GM12878 (cell line): ENCODE measurements around the gene DPYSL4. TPM values are rescaled to one million over a fixed set of nuclear protein-coding genes. Genes with fewer than 3 reads are reported as not detected.

Experiments
- ATAC-seq: fragments of 200-7000 bp; cut with Tn5 transposase; 3 replicates; pipeline ENCODE4 v1.9.1; 2020; ENCODE audit warnings: mild to moderate bottlenecking, moderate library complexity
- BruUV-seq: library from RNA; stranded (reverse); fragments of 400-500 nt; replicated peaks from 2 replicates; lab custom pipeline; 2021; lab: Mats Ljungman, UMichigan
- CTCF ChIA-PET: fragments of 300-600 bp; sonication (Branson Sonifier 250); formaldehyde crosslinking; extraction: SDS; loops from one replicate; lab custom pipeline; 2021; ENCODE audit warnings: inconsistent platforms; lab: Yijun Ruan, JAX
- POLR2A ChIA-PET: fragments of 350-600 bp; formaldehyde crosslinking; extraction: SDS; loops from one replicate; lab custom pipeline; 2021; ENCODE audit warnings: inconsistent platforms; lab: Charles Lee
- RAD21 ChIA-PET: fragments of 300-600 bp; sonication (Branson Sonifier 250); formaldehyde crosslinking; loops from one replicate; lab custom pipeline; 2023; ENCODE audit warnings: antibody characterized with exemption; ENCODE audit not compliant: unreplicated experiment; lab: Charles Lee
- SMC1A ChIA-PET: fragments of 300-600 bp; sonication (Branson Sonifier 250); formaldehyde crosslinking; loops from one replicate; lab custom pipeline; 2023; ENCODE audit not compliant: unreplicated experiment, uncharacterized antibody; lab: Charles Lee
- DNase-seq: peaks from one replicate; pipeline ENCODE4 v3.0.0-alpha.2; 2011; ENCODE audit warnings: low read depth, low spot score
- FAIRE-seq: peaks from 3 replicates; lab custom pipeline; 2011; peaks lifted over from hg19 to GRCh38; lab: Jason Lieb, UNC
- H2AFZ ChIP-seq: 2 replicates; pipeline ENCODE4 v1.6.0; 2011; ENCODE audit warnings: low read depth, low read length, control low read depth; ENCODE audit not compliant: control insufficient read depth
- H3K27ac ChIP-seq: 2 replicates; pipeline ENCODE4 v1.5.1; 2011; ENCODE audit warnings: control low read depth; ENCODE audit not compliant: control insufficient read depth, insufficient read depth
- H3K27me3 ChIP-seq, 2 experiments: replicated peaks in 1 of 2; 2 replicates each; pipeline versions ENCODE4 v1.6.0 to v1.6.1; 2011; ENCODE audit warnings: low read length in 1 of 2; ENCODE audit not compliant: control insufficient read depth in 2 of 2, insufficient read depth in 2 of 2
- H3K36me3 ChIP-seq, 2 experiments: 2 replicates each; pipeline ENCODE4 v1.5.1; 2011; ENCODE audit warnings: low read length in 1 of 2; ENCODE audit not compliant: control insufficient read depth in 2 of 2, insufficient read depth in 2 of 2
- H3K4me1 ChIP-seq: 2 replicates; pipeline ENCODE4 v1.6.1; 2011; ENCODE audit warnings: mild to moderate bottlenecking, low read length, moderate library complexity, mixed read lengths; ENCODE audit not compliant: control insufficient read depth, insufficient read depth
- H3K4me2 ChIP-seq: 2 replicates; pipeline ENCODE4 v1.6.0; 2011; ENCODE audit warnings: control low read depth; ENCODE audit not compliant: control insufficient read depth, insufficient read depth
- H3K4me3 ChIP-seq: fragments of 200-600 bp; sonication (generic); 2 replicates; pipeline ENCODE4 v1.5.1; 2016
- H3K79me2 ChIP-seq: 2 replicates; pipeline ENCODE4 v1.6.0; 2011; ENCODE audit warnings: low read length; ENCODE audit not compliant: control insufficient read depth, insufficient read depth
- H3K9ac ChIP-seq: 2 replicates; pipeline ENCODE4 v1.8.0; 2011; ENCODE audit warnings: low read length, control low read depth, mixed read lengths; ENCODE audit not compliant: control insufficient read depth, insufficient read depth
- H3K9me3 ChIP-seq: replicated peaks from 3 replicates; pipeline ENCODE4 v1.5.1; 2011; ENCODE audit warnings: mild to moderate bottlenecking, low read length; ENCODE audit not compliant: control insufficient read depth, insufficient read depth
- H4K20me1 ChIP-seq: 2 replicates; pipeline ENCODE4 v1.6.0; 2011; ENCODE audit not compliant: control insufficient read depth, insufficient read depth
- BACH1 ChIP-seq: fragments of 450-650 bp; IDR thresholded peaks from 2 replicates; pipeline ENCODE4 v1.6.1; 2017; ENCODE audit warnings: mild to moderate bottlenecking, borderline replicate concordance
- HDGF ChIP-seq: fragments of 450-650 bp; IDR thresholded peaks from 2 replicates; pipeline ENCODE4 v1.6.1; 2016; ENCODE audit warnings: antibody characterized with exemption
- KLF5 ChIP-seq: fragments of 450-650 bp; IDR thresholded peaks from 2 replicates; pipeline ENCODE4 v1.6.1; 2014; ENCODE audit warnings: mild to moderate bottlenecking; ENCODE audit not compliant: partially characterized antibody
- MTA3 ChIP-seq: IDR thresholded peaks from 2 replicates; pipeline ENCODE4 v1.6.1; 2012; ENCODE audit warnings: low read length, inconsistent platforms, borderline replicate concordance
- RAD21 ChIP-seq: IDR thresholded peaks from 2 replicates; pipeline ENCODE4 v1.6.1; 2011; ENCODE audit warnings: mild to moderate bottlenecking, low read depth, low read length, moderate library complexity; ENCODE audit not compliant: insufficient read depth
- RCOR1 ChIP-seq: conservative IDR thresholded peaks from 2 replicates; pipeline ENCODE4 v1.6.1; 2012; ENCODE audit warnings: low read depth, low read length, improper control_type of control experiment
- SMAD5 ChIP-seq: IDR thresholded peaks from 2 replicates; pipeline ENCODE4 v1.6.1; 2016; ENCODE audit warnings: antibody characterized with exemption, low read depth
- TARDBP ChIP-seq: IDR thresholded peaks from 2 replicates; pipeline ENCODE4 v1.6.1; 2016; ENCODE audit warnings: borderline replicate concordance
- TCF12 ChIP-seq: IDR thresholded peaks from 2 replicates; pipeline ENCODE4 v1.6.1; 2011; ENCODE audit warnings: low read depth, mild to moderate bottlenecking, low read length
- TCF3 ChIP-seq: IDR thresholded peaks from 2 replicates; pipeline ENCODE4 v1.6.1; 2012; ENCODE audit warnings: low read depth, mild to moderate bottlenecking, low read length, borderline replicate concordance; ENCODE audit not compliant: insufficient read depth
- WGBS: methylation state at CpG from one replicate; pipeline ENCODE4 v1.1.6; 2016; ENCODE audit warnings: low lambda C conversion rate; ENCODE audit not compliant: insufficient replicate concordance, insufficient coverage; ENCODE audit errors: missing lambda C conversion rate; 5-methylcytosine and 5-hydroxymethylcytosine counted together
- in situ Hi-C: fragments of 300-500 bp; cut with MboI; formaldehyde crosslinking; loops from 9 replicates; pipeline ENCODE4 v1.14.3; 2018; ENCODE audit warnings: mixed read lengths
- intact Hi-C: fragments of 100-400 bp; cut with micrococcal nuclease; formaldehyde crosslinking; loops from one replicate; pipeline ENCODE4 v1.14.2; 2022; ENCODE audit not compliant: unreplicated experiment
- polyA plus RNA-seq, 11 experiments: library from polyadenylated mRNA; depleted of rRNA in 4 of 11; unstranded in 6 of 11; stranded (reverse) in 5 of 11; fragments of >200 nt; fragmentation: Nextera tagmentation in 4 of 11; fragmentation: Illumina TruSeq in 1 of 11; extraction: Ambion mirVana in 4 of 11; extraction: Trizol in 1 of 11; gene quantifications; 1 replicate in 1 of 11; 2 replicates in 10 of 11; pipeline versions ENCODE4 v1.2.1 to v1.2.3, GENCODE V29; 2011 to 2016; ENCODE audit warnings: inconsistent platforms in 2 of 11, missing spikeins in 2 of 11, low read depth in 1 of 11
- total RNA-seq, 4 experiments: library from RNA; depleted of rRNA in 3 of 4; stranded (reverse); fragments of >200 nt in 3 of 4; fragmentation: Illumina TruSeq in 1 of 4; extraction: Trizol in 1 of 4; gene quantifications; 2 replicates each; pipeline versions ENCODE4 v1.2.1 to v1.2.3, GENCODE V29; 2013 to 2021
- TF ChIP-seq, protein P1 (sequence below): fragments of 450-650 bp; formaldehyde crosslinking; IDR thresholded peaks from 2 replicates; pipeline ENCODE4 v1.4.0; 2020; ENCODE audit warnings: mild to moderate bottlenecking, moderate library complexity
- TF ChIP-seq, protein P2 (sequence below): IDR thresholded peaks from 2 replicates; pipeline ENCODE4 v1.6.1; 2011; ENCODE audit warnings: borderline replicate concordance, low read depth, mild to moderate bottlenecking, moderate library complexity, mixed read lengths, low read length; ENCODE audit not compliant: insufficient read depth; ENCODE audit errors: extremely low read length
- TF ChIP-seq, protein P3 (sequence below): fragments of 450-650 bp; IDR thresholded peaks from 2 replicates; pipeline ENCODE4 v1.6.1; 2018; ENCODE audit warnings: mild to moderate bottlenecking, low read depth, moderate library complexity; ENCODE audit not compliant: partially characterized antibody

Gene DPYSL4
- total and polyA plus RNA-seq, 10 of the 15 experiments (the other 5 are each of a cell fraction or from before 2014, with no cell fraction given) = 0.10 to 0.21 TPM; not detected in 8

DNA sequence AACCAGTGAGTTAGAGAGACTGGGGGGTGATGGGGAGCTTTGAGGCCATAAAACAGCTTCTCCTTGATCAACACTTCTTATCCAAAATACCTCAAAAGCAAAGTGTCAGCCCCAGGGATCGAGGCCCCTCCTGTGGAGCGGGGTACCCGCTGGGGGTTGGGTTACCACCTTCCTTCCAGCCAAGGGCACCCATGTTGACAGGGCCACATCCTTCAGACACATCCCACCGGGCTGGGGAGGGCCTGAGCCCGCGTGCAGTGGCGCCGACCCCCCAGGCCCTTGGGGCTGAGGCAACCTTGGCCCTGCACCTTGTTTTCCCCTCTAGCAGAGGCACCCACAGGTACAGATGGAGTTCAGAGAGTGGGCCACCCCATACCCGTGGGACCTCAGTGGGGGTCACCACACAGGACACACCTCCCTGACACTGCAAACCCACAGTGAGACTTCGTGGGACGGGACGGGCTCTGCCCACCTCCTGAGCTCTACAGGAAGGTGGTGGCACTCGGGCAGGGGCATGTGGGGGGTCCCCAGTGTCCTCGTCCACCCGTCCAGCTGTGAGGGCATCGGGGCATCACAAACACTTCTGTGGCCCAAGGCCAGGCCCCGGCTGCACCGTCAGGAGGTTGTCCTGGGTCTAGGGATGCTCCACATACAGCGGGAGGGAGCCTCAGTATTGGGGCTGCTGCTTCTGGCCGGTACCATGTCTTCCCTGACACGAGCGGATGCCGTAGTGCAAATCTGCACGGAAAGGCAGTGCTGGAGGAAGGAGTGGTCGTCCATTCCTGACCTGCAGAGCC, 10.7 kb downstream of the DPYSL4 start (continued):
- no peak for TF ChIP-seq HDGF
- TF ChIP-seq SMAD5 = no peak
- no peak for TF ChIP-seq RCOR1

DNA sequence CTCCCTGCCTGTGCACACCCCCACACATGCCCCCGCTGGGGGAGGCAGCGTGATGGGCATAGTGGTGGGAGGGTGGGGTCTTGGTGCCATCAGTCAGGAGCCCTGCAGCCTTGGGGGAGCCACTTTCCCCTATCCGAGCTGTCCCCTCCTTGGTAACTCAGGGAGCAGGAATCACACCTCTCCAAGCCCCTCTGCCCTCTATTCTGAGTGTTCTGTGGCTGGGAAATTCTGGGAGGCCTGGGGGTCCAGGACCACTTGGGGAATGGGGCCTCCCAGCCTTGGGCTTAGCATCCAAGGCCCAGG, 11.3 kb downstream of the DPYSL4 start:
- WGBS = 13% methylated on average over 3 of the region's 3 CpGs

More for the DNA sequence above, 11.3 kb downstream of the DPYSL4 start:
- Histone ChIP-seq H2AFZ (no peak overlapping the region), H4K20me1 (no peaks in the 10 kb centered on the region), H3K4me2 (no peak overlapping the region), H3K4me3 (no peak overlapping the region), H3K36me3 (no peaks in the 10 kb centered on the region), H3K79me2 (no peaks in the 10 kb centered on the region), H3K27me3 (no peaks in the 10 kb centered on the region), H3K9me3 (no peaks in the 10 kb centered on the region), H3K9ac (no peak overlapping the region), H3K27ac (no peak overlapping the region), H3K4me1 (no peaks in the 10 kb centered on the region)
- ChIA-PET CTCF (no interaction called here), RAD21 (no interaction called here), POLR2A (no interaction called here), SMC1A (no interaction called here)
- TF ChIP-seq RAD21 = no peak
- TF ChIP-seq, protein P1, sequence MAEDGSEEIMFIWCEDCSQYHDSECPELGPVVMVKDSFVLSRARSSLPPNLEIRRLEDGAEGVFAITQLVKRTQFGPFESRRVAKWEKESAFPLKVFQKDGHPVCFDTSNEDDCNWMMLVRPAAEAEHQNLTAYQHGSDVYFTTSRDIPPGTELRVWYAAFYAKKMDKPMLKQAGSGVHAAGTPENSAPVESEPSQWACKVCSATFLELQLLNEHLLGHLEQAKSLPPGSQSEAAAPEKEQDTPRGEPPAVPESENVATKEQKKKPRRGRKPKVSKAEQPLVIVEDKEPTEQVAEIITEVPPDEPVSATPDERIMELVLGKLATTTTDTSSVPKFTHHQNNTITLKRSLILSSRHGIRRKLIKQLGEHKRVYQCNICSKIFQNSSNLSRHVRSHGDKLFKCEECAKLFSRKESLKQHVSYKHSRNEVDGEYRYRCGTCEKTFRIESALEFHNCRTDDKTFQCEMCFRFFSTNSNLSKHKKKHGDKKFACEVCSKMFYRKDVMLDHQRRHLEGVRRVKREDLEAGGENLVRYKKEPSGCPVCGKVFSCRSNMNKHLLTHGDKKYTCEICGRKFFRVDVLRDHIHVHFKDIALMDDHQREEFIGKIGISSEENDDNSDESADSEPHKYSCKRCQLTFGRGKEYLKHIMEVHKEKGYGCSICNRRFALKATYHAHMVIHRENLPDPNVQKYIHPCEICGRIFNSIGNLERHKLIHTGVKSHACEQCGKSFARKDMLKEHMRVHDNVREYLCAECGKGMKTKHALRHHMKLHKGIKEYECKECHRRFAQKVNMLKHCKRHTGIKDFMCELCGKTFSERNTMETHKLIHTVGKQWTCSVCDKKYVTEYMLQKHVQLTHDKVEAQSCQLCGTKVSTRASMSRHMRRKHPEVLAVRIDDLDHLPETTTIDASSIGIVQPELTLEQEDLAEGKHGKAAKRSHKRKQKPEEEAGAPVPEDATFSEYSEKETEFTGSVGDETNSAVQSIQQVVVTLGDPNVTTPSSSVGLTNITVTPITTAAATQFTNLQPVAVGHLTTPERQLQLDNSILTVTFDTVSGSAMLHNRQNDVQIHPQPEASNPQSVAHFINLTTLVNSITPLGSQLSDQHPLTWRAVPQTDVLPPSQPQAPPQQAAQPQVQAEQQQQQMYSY = no peak
- TF ChIP-seq BACH1 = no peak
- TF ChIP-seq, protein P2, sequence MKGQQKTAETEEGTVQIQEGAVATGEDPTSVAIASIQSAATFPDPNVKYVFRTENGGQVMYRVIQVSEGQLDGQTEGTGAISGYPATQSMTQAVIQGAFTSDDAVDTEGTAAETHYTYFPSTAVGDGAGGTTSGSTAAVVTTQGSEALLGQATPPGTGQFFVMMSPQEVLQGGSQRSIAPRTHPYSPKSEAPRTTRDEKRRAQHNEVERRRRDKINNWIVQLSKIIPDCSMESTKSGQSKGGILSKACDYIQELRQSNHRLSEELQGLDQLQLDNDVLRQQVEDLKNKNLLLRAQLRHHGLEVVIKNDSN = no peak
- TF ChIP-seq, protein P3, sequence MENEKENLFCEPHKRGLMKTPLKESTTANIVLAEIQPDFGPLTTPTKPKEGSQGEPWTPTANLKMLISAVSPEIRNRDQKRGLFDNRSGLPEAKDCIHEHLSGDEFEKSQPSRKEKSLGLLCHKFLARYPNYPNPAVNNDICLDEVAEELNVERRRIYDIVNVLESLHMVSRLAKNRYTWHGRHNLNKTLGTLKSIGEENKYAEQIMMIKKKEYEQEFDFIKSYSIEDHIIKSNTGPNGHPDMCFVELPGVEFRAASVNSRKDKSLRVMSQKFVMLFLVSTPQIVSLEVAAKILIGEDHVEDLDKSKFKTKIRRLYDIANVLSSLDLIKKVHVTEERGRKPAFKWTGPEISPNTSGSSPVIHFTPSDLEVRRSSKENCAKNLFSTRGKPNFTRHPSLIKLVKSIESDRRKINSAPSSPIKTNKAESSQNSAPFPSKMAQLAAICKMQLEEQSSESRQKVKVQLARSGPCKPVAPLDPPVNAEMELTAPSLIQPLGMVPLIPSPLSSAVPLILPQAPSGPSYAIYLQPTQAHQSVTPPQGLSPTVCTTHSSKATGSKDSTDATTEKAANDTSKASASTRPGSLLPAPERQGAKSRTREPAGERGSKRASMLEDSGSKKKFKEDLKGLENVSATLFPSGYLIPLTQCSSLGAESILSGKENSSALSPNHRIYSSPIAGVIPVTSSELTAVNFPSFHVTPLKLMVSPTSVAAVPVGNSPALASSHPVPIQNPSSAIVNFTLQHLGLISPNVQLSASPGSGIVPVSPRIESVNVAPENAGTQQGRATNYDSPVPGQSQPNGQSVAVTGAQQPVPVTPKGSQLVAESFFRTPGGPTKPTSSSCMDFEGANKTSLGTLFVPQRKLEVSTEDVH = no peak
- no peak for TF ChIP-seq TARDBP
- no peak for TF ChIP-seq TCF3
- no peak for TF ChIP-seq KLF5
- no peak for TF ChIP-seq TCF12
- TF ChIP-seq MTA3 = no peak
- no TSS peak for BruUV-seq
- intact Hi-C loops = no loop called here
- DNase-seq (no peak), FAIRE-seq (no peak), ATAC-seq (no peak)
- in situ Hi-C loops = no loop called here
